NCI-H2171 (cell line): Measurements from ENCODE around the gene HACD2.
"Not testable (repeated sequence)": the region's sequence is repeated elsewhere in the genome, so short reads cannot be mapped to it uniquely, and the experiment has no call there.

Source experiments
- DNase-seq: peaks from one replicate; lab custom pipeline; 2025; lab: John Stamatoyannopoulos, UW

The HACD2 gene

GRCh38 chr3:123525433-123525832 is 59.4 kb downstream of the HACD2 start:
- DNase-seq: no peak

GRCh38 chr3:123524981-123525380 is 59.9 kb downstream of the HACD2 start:
- no peak for DNase-seq

- DNase-seq: no peak
Measured at GRCh38 chr3:123523023-123523412, 61.8 kb downstream of the HACD2 start.

- DNase-seq: no peak
Measured at GRCh38 chr3:123522320-123523022, 62.4 kb downstream of the HACD2 start.

GRCh38 chr3:123521179-123521969 is 63.5 kb downstream of the HACD2 start:
- no peak for DNase-seq

- no peak for DNase-seq
Measured at GRCh38 chr3:123520656-123521055, 64.2 kb downstream of the HACD2 start.

- DNase-seq: no peak
Measured at GRCh38 chr3:123518892-123519485, 65.9 kb downstream of the HACD2 start.

GRCh38 chr3:123511726-123512125 is 73.1 kb downstream of the HACD2 start:
- no peak for DNase-seq

GRCh38 chr3:123511084-123511483 is 73.8 kb downstream of the HACD2 start:
- DNase-seq: no peak

- DNase-seq: no peak
Measured at GRCh38 chr3:123508178-123508577, 76.7 kb downstream of the HACD2 start.

GRCh38 chr3:123505820-123506219 is 79.0 kb downstream of the HACD2 start:
- DNase-seq: no peak

GRCh38 chr3:123503203-123503602 is 81.7 kb downstream of the HACD2 start:
- DNase-seq: no peak

GRCh38 chr3:123499322-123499721 is 85.5 kb downstream of the HACD2 start:
- no peak for DNase-seq

- peak; percentile 64 for DNase-seq
Measured at GRCh38 chr3:123498761-123499160, 86.1 kb downstream of the HACD2 start.

GRCh38 chr3:123493912-123494311 is 90.9 kb downstream of the HACD2 start:
- DNase-seq: no peak

GRCh38 chr3:123491966-123492587 is 92.8 kb downstream of the HACD2 start:
- DNase-seq: no peak

- DNase-seq: peak; percentile 37
Measured at GRCh38 chr3:123489400-123490004, 95.4 kb downstream of the HACD2 start.

- no peak for DNase-seq
Measured at GRCh38 chr3:123488645-123489347, 96.1 kb downstream of the HACD2 start.

GRCh38 chr3:123487063-123487462 is 97.8 kb downstream of the HACD2 start:
- DNase-seq: not testable (repeated sequence)

GRCh38 chr3:123486460-123486859 is 98.4 kb downstream of the HACD2 start:
- no peak for DNase-seq

GRCh38 chr3:123485551-123485950 is 99.3 kb downstream of the HACD2 start:
- no peak for DNase-seq

- no peak for DNase-seq
Measured at GRCh38 chr3:123483146-123483545, 101.7 kb downstream of the HACD2 start.
